H9 (cell line): ENCODE results near the gene CFL1. TPM values are rescaled to one million over a fixed set of nuclear protein-coding genes. Genes with fewer than 3 reads are reported as not detected.

Experiments used
- DNase-seq: peaks from one replicate; pipeline ENCODE4 v3.0.0-alpha.2; 2017
- H2AFZ ChIP-seq: one replicate; pipeline ENCODE4 v1.6.1; 2013; ENCODE audit warnings: mild to moderate bottlenecking, low read length, control low read depth, moderate library complexity
- H2AK5ac ChIP-seq: 2 replicates; pipeline ENCODE4 v1.6.1; 2013; ENCODE audit warnings: low read length, control low read depth, mixed read lengths; ENCODE audit not compliant: insufficient read length
- H2BK120ac ChIP-seq: one replicate; pipeline ENCODE4 v1.6.1; 2013; ENCODE audit warnings: low read depth, mild to moderate bottlenecking, low read length, control low read depth, inconsistent platforms; ENCODE audit not compliant: poor library complexity, severe bottlenecking
- H2BK12ac ChIP-seq: 2 replicates; pipeline ENCODE4 v1.6.1; 2013; ENCODE audit warnings: low read length, control low read depth, mixed read lengths, low read depth; ENCODE audit not compliant: insufficient read length
- H2BK15ac ChIP-seq: 2 replicates; pipeline ENCODE4 v1.6.1; 2013; ENCODE audit warnings: low read depth, low read length, control low read depth
- H2BK20ac ChIP-seq: one replicate; pipeline ENCODE4 v1.6.1; 2013; ENCODE audit warnings: low read depth, mild to moderate bottlenecking, low read length, control low read depth, inconsistent platforms; ENCODE audit not compliant: poor library complexity, severe bottlenecking
- H2BK5ac ChIP-seq: 2 replicates; pipeline ENCODE4 v1.6.1; 2013; ENCODE audit warnings: low read length, control low read depth, mixed read lengths; ENCODE audit not compliant: insufficient read length
- H3K14ac ChIP-seq: 2 replicates; pipeline ENCODE4 v1.6.1; 2013; ENCODE audit warnings: low read length, control low read depth; ENCODE audit not compliant: insufficient read depth
- H3K18ac ChIP-seq: 2 replicates; pipeline ENCODE4 v1.6.1; 2013; ENCODE audit warnings: low read depth, mild to moderate bottlenecking, mixed read lengths, low read length, control low read depth; ENCODE audit not compliant: insufficient read length
- H3K23ac ChIP-seq: 2 replicates; pipeline ENCODE4 v1.6.1; 2013; ENCODE audit warnings: low read length, control low read depth, mixed read lengths, low read depth; ENCODE audit not compliant: insufficient read length
- H3K23me2 ChIP-seq: 2 replicates; pipeline ENCODE4 v1.6.1; 2013; ENCODE audit warnings: low read depth, mild to moderate bottlenecking, mixed read lengths, low read length, control low read depth; ENCODE audit not compliant: insufficient read length, poor library complexity, severe bottlenecking
- H3K27ac ChIP-seq: 2 replicates; pipeline ENCODE4 v1.5.1; 2013; ENCODE audit warnings: low read length, control low read depth, mixed read lengths, low read depth; ENCODE audit not compliant: insufficient read length
- H3K27me3 ChIP-seq: 2 replicates; pipeline ENCODE4 v1.6.1; 2013; ENCODE audit warnings: low read length, control low read depth, inconsistent platforms; ENCODE audit not compliant: insufficient read depth
- H3K4ac ChIP-seq: 2 replicates; pipeline ENCODE4 v1.6.1; 2013; ENCODE audit warnings: low read depth, mild to moderate bottlenecking, control low read depth, inconsistent platforms, low read length, moderate library complexity
- H3K4me1 ChIP-seq: 2 replicates; pipeline ENCODE4 v1.6.1; 2013; ENCODE audit warnings: low read length, control low read depth, inconsistent platforms; ENCODE audit not compliant: insufficient read depth
- H3K4me2 ChIP-seq: 2 replicates; pipeline ENCODE4 v1.6.1; 2013; ENCODE audit warnings: low read length, control low read depth, mixed read lengths; ENCODE audit not compliant: insufficient read length, insufficient read depth
- H3K56ac ChIP-seq: 2 replicates; pipeline ENCODE4 v1.6.1; 2013; ENCODE audit warnings: low read depth, mild to moderate bottlenecking, mixed read lengths, low read length, control low read depth; ENCODE audit not compliant: insufficient read length
- H3K79me1 ChIP-seq: 2 replicates; pipeline ENCODE4 v1.6.1; 2013; ENCODE audit warnings: low read depth, mild to moderate bottlenecking, moderate library complexity, low read length, control low read depth, inconsistent platforms; ENCODE audit not compliant: insufficient read depth, poor library complexity, severe bottlenecking
- H3K79me2 ChIP-seq: 2 replicates; pipeline ENCODE4 v1.6.1; 2013; ENCODE audit warnings: low read length, control low read depth, inconsistent platforms; ENCODE audit not compliant: insufficient read depth
- H3K9ac ChIP-seq: 2 replicates; pipeline ENCODE4 v1.6.1; 2013; ENCODE audit warnings: low read length, control low read depth, mixed read lengths; ENCODE audit not compliant: insufficient read length; ENCODE audit errors: extremely low read depth
- H3K9me3 ChIP-seq: one replicate; pipeline ENCODE4 v1.6.1; 2013; ENCODE audit warnings: low read depth, low read length, inconsistent platforms; ENCODE audit not compliant: control insufficient read depth
- H3T11ph ChIP-seq: one replicate; pipeline ENCODE4 v1.6.1; 2013; ENCODE audit warnings: mild to moderate bottlenecking, low read length, control low read depth, inconsistent platforms
- H4K20me1 ChIP-seq: one replicate; pipeline ENCODE4 v1.6.1; 2013; ENCODE audit not compliant: control insufficient read depth, insufficient read length, insufficient read depth
- H4K5ac ChIP-seq: 2 replicates; pipeline ENCODE4 v1.6.1; 2013; ENCODE audit warnings: low read depth, mild to moderate bottlenecking, mixed read lengths, low read length, control low read depth; ENCODE audit not compliant: insufficient read length
- H4K8ac ChIP-seq: replicated peaks from 2 replicates; pipeline ENCODE4 v1.6.1; 2013; ENCODE audit warnings: low read length, control low read depth, mixed read lengths, low read depth; ENCODE audit not compliant: insufficient read length
- H4K91ac ChIP-seq: 2 replicates; pipeline ENCODE4 v1.6.1; 2013; ENCODE audit warnings: low read depth, mild to moderate bottlenecking, moderate library complexity, mixed read lengths, low read length, control low read depth; ENCODE audit not compliant: insufficient read length
- H3K27ac Mint-ChIP-seq, 3 experiments: 2 replicates in 2 of 3; 3 replicates in 1 of 3; pipeline ENCODE4 v1.8.0; 2020 to 2021; ENCODE audit warnings: mixed read lengths in 3 of 3, mild to moderate bottlenecking in 1 of 3, moderate library complexity in 1 of 3
- H3K27me3 Mint-ChIP-seq: 2 replicates; pipeline ENCODE4 v1.8.0; 2021; ENCODE audit warnings: low read depth, mild to moderate bottlenecking, moderate library complexity, mixed read lengths
- H3K36me3 Mint-ChIP-seq, 3 experiments: 2 replicates in 2 of 3; 3 replicates in 1 of 3; pipeline ENCODE4 v1.8.0; 2020 to 2021; ENCODE audit warnings: low read depth in 3 of 3, mixed read lengths in 3 of 3; ENCODE audit not compliant: insufficient read depth in 1 of 3
- H3K4me1 Mint-ChIP-seq, 2 experiments: 2 replicates each; pipeline ENCODE4 v1.8.0; 2020; ENCODE audit warnings: mixed read lengths in 2 of 2
- H3K4me3 Mint-ChIP-seq, 2 experiments: 2 replicates in 1 of 2; 3 replicates in 1 of 2; pipeline ENCODE4 v1.8.0; 2020 to 2021; ENCODE audit warnings: mild to moderate bottlenecking in 2 of 2, mixed read lengths in 2 of 2, moderate library complexity in 1 of 2
- H3K9me3 Mint-ChIP-seq, 2 experiments: 2 replicates in 1 of 2; 3 replicates in 1 of 2; pipeline ENCODE4 v1.8.0; 2020; ENCODE audit warnings: mild to moderate bottlenecking in 2 of 2, mixed read lengths in 2 of 2, moderate library complexity in 1 of 2
- CTCF ChIP-seq: fragments of 200-600 bp; sonication (generic); conservative IDR thresholded peaks from 3 replicates; pipeline ENCODE4 v1.8.0; 2021; ENCODE audit warnings: antibody characterized with exemption, mild to moderate bottlenecking
- WGBS: extraction: QIAGEN DNeasy Blood & Tissue Kit; methylation state at CpG from one replicate; pipeline ENCODE4 v1.1.7; 2013; ENCODE audit warnings: missing lambda C conversion rate, low lambda C conversion rate, mixed read lengths; ENCODE audit not compliant: insufficient read length; ENCODE audit errors: extremely low coverage; 5-methylcytosine and 5-hydroxymethylcytosine counted together
- total RNA-seq: library from RNA; stranded (reverse); gene quantifications from 2 replicates; pipeline ENCODE4 v1.2.1, GENCODE V29; 2021

CFL1 gene
- total RNA-seq, 1 experiment from 2014 or later, result 1,107 TPM

- Histone ChIP-seq H4K91ac (no peak overlapping the region), H3K9ac (no peak overlapping the region), H3T11ph (no peak overlapping the region), H2BK12ac (no peak overlapping the region), H3K27ac (no peak overlapping the region), H2AFZ (no peak overlapping the region), H3K18ac (no peak overlapping the region), H3K23me2 (no peaks in the 10 kb centered on the region), H3K4me1 (no peaks in the 10 kb centered on the region), H3K4me2 (no peak overlapping the region), H2BK20ac (no peak overlapping the region), H3K27me3 (no peaks in the 10 kb centered on the region), H3K9me3 (no peaks in the 10 kb centered on the region), H3K23ac (no peak overlapping the region), H3K79me1 (no peaks in the 10 kb centered on the region), H2AK5ac (no peak overlapping the region), H2BK120ac (no peak overlapping the region), H3K14ac (no peak overlapping the region), H2BK15ac (no peak overlapping the region), H2BK5ac (no peak overlapping the region), H3K79me2 (no peaks in the 10 kb centered on the region), H4K5ac (no peak overlapping the region), H3K56ac (no peak overlapping the region), H4K20me1 (no peaks in the 10 kb centered on the region), H3K4ac (no peak overlapping the region), H4K8ac (no peak overlapping the region)
- Mint-ChIP-seq H3K27ac (no peak overlapping the region), H3K27me3 (peaks cover 43% of the 10 kb centered on the region), H3K4me3 (no peak overlapping the region), H3K36me3 (no peaks in the 10 kb centered on the region; a peak in 1 of 7 replicates), H3K4me1 (no peaks in the 10 kb centered on the region), H3K9me3 (no peaks in the 10 kb centered on the region)
- no peak for DNase-seq
- TF ChIP-seq CTCF, result no peak
- WGBS, result no CpG with 5 or more reads among the region's 19 CpGs
These were observed 46.1 kb downstream of the CFL1 start for GRCh38 chr11:65811764-65812475.
